IMR-90 (cell line): ENCODE measurements around the gene CLRN3. TPM values are rescaled to one million over a fixed set of nuclear protein-coding genes. Genes with fewer than 3 reads are reported as not detected.

ENCODE experiments used
- ATAC-seq: fragments of 200-7000 bp; cut with Tn5 transposase; 2 replicates; pipeline ENCODE4 v1.9.1; 2020; ENCODE audit warnings: low read depth, mild to moderate bottlenecking, moderate library complexity
- BruUV-seq: library from RNA; stranded (reverse); fragments of 400-500 nt; replicated peaks from 2 replicates; lab custom pipeline; 2021; lab: Mats Ljungman, UMichigan
- CTCF ChIA-PET: fragments of 300-600 bp; formaldehyde crosslinking; extraction: SDS; loops from one replicate; lab custom pipeline; 2021; ENCODE audit warnings: antibody characterized with exemption; lab: Yijun Ruan, JAX
- POLR2A ChIA-PET: fragments of 300-600 bp; sonication (Branson Sonifier 250); formaldehyde crosslinking; loops from one replicate; lab custom pipeline; 2022; ENCODE audit warnings: antibody characterized with exemption; ENCODE audit not compliant: unreplicated experiment; lab: Charles Lee
- DNase-seq: peaks from one replicate; pipeline ENCODE4 v3.0.0; 2013
- H2AFZ ChIP-seq: replicated peaks from 2 replicates; pipeline ENCODE3; 2013; ENCODE audit warnings: low read length, mild to moderate bottlenecking; ENCODE audit not compliant: poor library complexity
- H2AK5ac ChIP-seq: 2 replicates; pipeline ENCODE4 v1.6.1; 2013; ENCODE audit warnings: low read depth, low read length, inconsistent platforms
- H2AK9ac ChIP-seq: replicated peaks from 2 replicates; pipeline ENCODE3; 2013; ENCODE audit warnings: mild to moderate bottlenecking, low read depth, low read length, moderate library complexity; ENCODE audit not compliant: poor library complexity
- H2BK120ac ChIP-seq: 2 replicates; pipeline ENCODE4 v1.6.1; 2013; ENCODE audit warnings: low read depth, low read length, inconsistent platforms
- H2BK15ac ChIP-seq: 3 replicates; pipeline ENCODE4 v1.6.1; 2013; ENCODE audit warnings: low read depth, low read length, inconsistent platforms
- H2BK20ac ChIP-seq: 2 replicates; pipeline ENCODE4 v1.6.1; 2013; ENCODE audit warnings: low read depth, mild to moderate bottlenecking, inconsistent platforms, low read length, moderate library complexity
- H2BK5ac ChIP-seq: 2 replicates; pipeline ENCODE4 v1.6.1; 2013; ENCODE audit warnings: mild to moderate bottlenecking, low read depth, low read length, inconsistent platforms; ENCODE audit not compliant: poor library complexity, severe bottlenecking
- H3K14ac ChIP-seq: replicated peaks from 2 replicates; pipeline ENCODE4 v1.6.1; 2013; ENCODE audit warnings: low read depth, low read length, inconsistent platforms
- H3K18ac ChIP-seq: 2 replicates; pipeline ENCODE4 v1.6.1; 2013; ENCODE audit warnings: low read depth, low read length, control low read depth
- H3K23ac ChIP-seq: 2 replicates; pipeline ENCODE4 v1.6.1; 2013; ENCODE audit warnings: low read depth, low read length, inconsistent platforms
- H3K27ac ChIP-seq: 2 replicates; pipeline ENCODE4 v1.5.1; 2013; ENCODE audit warnings: mild to moderate bottlenecking, control low read depth, low read length; ENCODE audit not compliant: insufficient read depth
- H3K27me3 ChIP-seq: 2 replicates; pipeline ENCODE4 v1.6.1; 2013; ENCODE audit warnings: low read length; ENCODE audit not compliant: control insufficient read depth, insufficient read depth
- H3K36me3 ChIP-seq: 2 replicates; pipeline ENCODE4 v1.6.1; 2013; ENCODE audit warnings: low read length, mixed read lengths; ENCODE audit not compliant: control insufficient read depth, insufficient read depth
- H3K4ac ChIP-seq: 2 replicates; pipeline ENCODE4 v1.6.1; 2013; ENCODE audit warnings: low read depth, low read length, inconsistent platforms
- H3K4me1 ChIP-seq: 2 replicates; pipeline ENCODE4 v1.6.1; 2013; ENCODE audit warnings: low read length, mixed read lengths; ENCODE audit not compliant: control insufficient read depth, insufficient read depth
- H3K4me2 ChIP-seq: 2 replicates; pipeline ENCODE4 v1.6.1; 2013; ENCODE audit warnings: low read depth, mild to moderate bottlenecking, control low read depth, low read length, moderate library complexity
- H3K4me3 ChIP-seq: 2 replicates; pipeline ENCODE4 v1.5.1; 2013; ENCODE audit warnings: low read depth, mild to moderate bottlenecking, control low read depth, low read length, moderate library complexity; ENCODE audit not compliant: insufficient read depth
- H3K56ac ChIP-seq: 2 replicates; pipeline ENCODE4 v1.6.1; 2013; ENCODE audit warnings: low read length, inconsistent platforms; ENCODE audit not compliant: insufficient read depth; ENCODE audit errors: extremely low read depth
- H3K79me1 ChIP-seq, 2 experiments: 2 replicates each; pipeline ENCODE4 v1.6.1; 2013; ENCODE audit warnings: low read length in 2 of 2, inconsistent platforms in 1 of 2, low read depth in 1 of 2
- H3K9ac ChIP-seq: 2 replicates; pipeline ENCODE4 v1.6.1; 2013; ENCODE audit warnings: low read depth, low read length, control low read depth
- H3K9me1 ChIP-seq: 2 replicates; pipeline ENCODE4 v1.6.1; 2013; ENCODE audit warnings: low read length, inconsistent platforms; ENCODE audit not compliant: insufficient read depth
- H3K9me3 ChIP-seq: 2 replicates; pipeline ENCODE4 v1.6.1; 2013; ENCODE audit warnings: low read length; ENCODE audit not compliant: control insufficient read depth, insufficient read depth
- H4K20me1 ChIP-seq: 2 replicates; pipeline ENCODE4 v1.6.1; 2013; ENCODE audit warnings: low read length, inconsistent platforms; ENCODE audit not compliant: insufficient read depth
- H4K5ac ChIP-seq: 2 replicates; pipeline ENCODE4 v1.6.1; 2013; ENCODE audit warnings: mild to moderate bottlenecking, low read depth, low read length, control low read depth
- H4K8ac ChIP-seq, 2 experiments: 2 replicates each; pipeline ENCODE4 v1.6.1; 2013; ENCODE audit warnings: low read depth in 2 of 2, low read length in 2 of 2, control low read depth in 1 of 2, inconsistent platforms in 1 of 2
- H4K91ac ChIP-seq: 2 replicates; pipeline ENCODE4 v1.6.1; 2013; ENCODE audit warnings: low read depth, low read length, inconsistent platforms; ENCODE audit not compliant: insufficient read depth
- BHLHE40 ChIP-seq: fragments of 150-350 bp; IDR thresholded peaks from 2 replicates; pipeline ENCODE4 v1.6.1; 2016; ENCODE audit warnings: mild to moderate bottlenecking, low read depth, low read length
- CEBPB ChIP-seq: IDR thresholded peaks from 2 replicates; pipeline ENCODE4 v1.6.1; 2012; ENCODE audit warnings: low read depth, low read length, improper control_type of control experiment
- CHD1 ChIP-seq: IDR thresholded peaks from 2 replicates; pipeline ENCODE4 v1.6.1; 2012; ENCODE audit warnings: low read depth, low read length, improper control_type of control experiment
- FOS ChIP-seq: fragments of 150-350 bp; IDR thresholded peaks from 2 replicates; pipeline ENCODE4 v1.6.1; 2016; ENCODE audit warnings: low read depth, low read length
- MAFK ChIP-seq: IDR thresholded peaks from 2 replicates; pipeline ENCODE4 v1.6.1; 2012; ENCODE audit warnings: low read depth, low read length, improper control_type of control experiment
- MAZ ChIP-seq: IDR thresholded peaks from 2 replicates; pipeline ENCODE4 v1.6.1; 2012; ENCODE audit warnings: low read depth, mild to moderate bottlenecking, low read length, improper control_type of control experiment, moderate library complexity, borderline replicate concordance
- MXI1 ChIP-seq: IDR thresholded peaks from 2 replicates; pipeline ENCODE4 v1.6.1; 2012; ENCODE audit warnings: low read depth, mild to moderate bottlenecking, low read length, moderate library complexity, borderline replicate concordance
- NFE2L2 ChIP-seq: fragments of 150-350 bp; IDR thresholded peaks from 2 replicates; pipeline ENCODE4 v1.6.1; 2016; ENCODE audit warnings: low read depth, mild to moderate bottlenecking, low read length
- POLR2A ChIP-seq: IDR thresholded peaks from 2 replicates; pipeline ENCODE4 v1.6.1; 2012; ENCODE audit warnings: mild to moderate bottlenecking, low read depth, low read length
- RAD21 ChIP-seq: IDR thresholded peaks from 2 replicates; pipeline ENCODE4 v1.6.1; 2012; ENCODE audit warnings: low read length, improper control_type of control experiment
- RCOR1 ChIP-seq: IDR thresholded peaks from 2 replicates; pipeline ENCODE4 v1.6.1; 2012; ENCODE audit warnings: mild to moderate bottlenecking, low read length, improper control_type of control experiment; ENCODE audit not compliant: insufficient replicate concordance
- RFX5 ChIP-seq: IDR thresholded peaks from 2 replicates; pipeline ENCODE4 v1.8.0; 2012; ENCODE audit warnings: low read depth, mild to moderate bottlenecking, low read length, moderate library complexity
- SMC3 ChIP-seq: fragments of 150-350 bp; IDR thresholded peaks from 2 replicates; pipeline ENCODE4 v1.6.1; 2016; ENCODE audit warnings: low read depth, mild to moderate bottlenecking, antibody characterized with exemption, low read length, moderate library complexity
- WGBS, 2 experiments: methylation state at CpG; one replicate each; pipeline versions ENCODE4 v1.1.5 to v1.1.7; 2013; ENCODE audit warnings: missing lambda C conversion rate in 2 of 2; ENCODE audit not compliant: insufficient read length in 1 of 2; ENCODE audit errors: extremely low coverage in 2 of 2; 5-methylcytosine and 5-hydroxymethylcytosine counted together
- dilution Hi-C: fragments of 300-500 bp; cut with HindIII; formaldehyde crosslinking; loops from one replicate; pipeline ENCODE4 v1.14.3; 2018; ENCODE audit warnings: low sequenced_read_pairs; ENCODE audit not compliant: unreplicated experiment
- in situ Hi-C: fragments of 300-500 bp; cut with MboI; formaldehyde crosslinking; loops from 3 replicates; pipeline ENCODE4 v1.14.3; 2019; ENCODE audit warnings: low sequenced_read_pairs, inconsistent platforms, mixed read lengths
- intact Hi-C: fragments of 100-400 bp; cut with micrococcal nuclease; formaldehyde crosslinking; loops from 2 replicates; pipeline ENCODE4 v1.10.0; 2022
- polyA plus RNA-seq, 3 experiments: library from polyadenylated mRNA; depleted of rRNA; stranded (reverse); fragments of >200 nt; gene quantifications; 2 replicates each; pipeline ENCODE4 v1.2.3, GENCODE V29; 2012; ENCODE audit warnings: low replicate concordance in 1 of 3
- total RNA-seq: library from RNA; depleted of rRNA; stranded (reverse); fragments of >200 nt; gene quantifications from 2 replicates; pipeline ENCODE4 v1.2.3, GENCODE V29; 2012
- TF ChIP-seq, protein P1 (sequence below): fragments of 150-350 bp; IDR thresholded peaks from 2 replicates; pipeline ENCODE4 v1.6.1; 2016; ENCODE audit warnings: low read depth, mild to moderate bottlenecking, low read length, moderate library complexity, borderline replicate concordance
- TF ChIP-seq, protein P2 (sequence below): fragments of 150-350 bp; IDR thresholded peaks from 2 replicates; pipeline ENCODE4 v1.6.1; 2017; ENCODE audit warnings: mild to moderate bottlenecking, antibody characterized with exemption, low read length, low read depth
- TF ChIP-seq, protein P3 (sequence below): conservative IDR thresholded peaks from 2 replicates; pipeline ENCODE4 v1.5.1; 2012; ENCODE audit warnings: mild to moderate bottlenecking, low read depth, low read length, improper control_type of control experiment

The CLRN3 gene
- total and polyA plus RNA-seq, 2 of the 4 experiments (the other 2 are of a cell fraction): not detected

DNA sequence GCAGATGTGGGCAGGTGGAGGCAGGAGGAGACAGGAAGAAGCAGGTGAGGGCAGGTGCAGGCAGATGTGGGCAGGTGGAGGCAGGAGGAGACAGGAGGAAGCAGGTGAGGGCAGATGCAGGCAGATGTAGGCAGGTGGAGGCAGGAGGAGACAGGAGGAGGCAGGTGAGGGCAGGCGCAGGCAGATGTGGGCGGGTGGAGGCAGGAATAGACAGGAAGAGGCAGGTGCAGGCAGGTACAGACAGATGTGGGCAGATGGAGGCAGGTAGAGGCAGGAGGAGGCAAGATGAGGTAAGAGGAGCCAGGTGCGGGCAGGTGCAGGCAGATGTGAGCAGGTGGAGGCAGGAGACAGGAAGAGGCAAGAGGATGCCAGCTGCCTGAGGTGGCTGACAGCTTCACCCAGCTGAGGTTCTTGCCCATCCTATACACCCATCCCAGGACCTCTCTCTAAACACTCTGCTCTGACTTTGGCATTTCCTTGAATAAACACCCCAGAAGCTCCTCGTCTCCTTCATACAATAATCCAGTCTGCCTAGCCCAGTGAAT lies 47.1 kb upstream of the CLRN3 start:
- Histone ChIP-seq H2BK5ac (no peak overlapping the region), H2BK120ac (no peak overlapping the region), H2AK5ac (no peak overlapping the region), H2BK15ac (no peak overlapping the region), H3K27ac (no peak overlapping the region), H3K9me3 (no peaks in the 10 kb centered on the region), H3K23ac (no peak overlapping the region), H4K91ac (no peak overlapping the region), H3K9ac (no peak overlapping the region), H3K4me3 (no peak overlapping the region), H3K14ac (no peak overlapping the region), H4K5ac (no peak overlapping the region), H2AK9ac (no peak overlapping the region), H4K8ac (no peak overlapping the region), H2AFZ (no peak overlapping the region), H3K36me3 (no peaks in the 10 kb centered on the region), H4K20me1 (no peaks in the 10 kb centered on the region; the same call in 1 of the 2 replicates), H3K27me3 (no peaks in the 10 kb centered on the region), H3K4me2 (no peak overlapping the region), H3K9me1 (no peaks in the 10 kb centered on the region), H3K79me1 (no peaks in the 10 kb centered on the region), H3K4ac (no peak overlapping the region), H3K4me1 (no peaks in the 10 kb centered on the region), H3K56ac (no peak overlapping the region), H2BK20ac (no peak overlapping the region), H3K18ac (no peak overlapping the region)
- BruUV-seq: no TSS peak
- in situ Hi-C loops: no loop called here
- 44% methylated on average over 3 of the region's 4 CpGs; no CpG with 5 or more reads in 1 of the 2 experiments for WGBS, 2 experiments
- ATAC-seq (no peak), DNase-seq (no peak)
- ChIA-PET CTCF (no interaction called here), POLR2A (no interaction called here)
- TF ChIP-seq FOS: no peak
- TF ChIP-seq POLR2A: no peak
- no peak for TF ChIP-seq CEBPB
- TF ChIP-seq RFX5: no peak
- no peak for TF ChIP-seq RAD21
- no peak for TF ChIP-seq MXI1
- TF ChIP-seq, protein P1, sequence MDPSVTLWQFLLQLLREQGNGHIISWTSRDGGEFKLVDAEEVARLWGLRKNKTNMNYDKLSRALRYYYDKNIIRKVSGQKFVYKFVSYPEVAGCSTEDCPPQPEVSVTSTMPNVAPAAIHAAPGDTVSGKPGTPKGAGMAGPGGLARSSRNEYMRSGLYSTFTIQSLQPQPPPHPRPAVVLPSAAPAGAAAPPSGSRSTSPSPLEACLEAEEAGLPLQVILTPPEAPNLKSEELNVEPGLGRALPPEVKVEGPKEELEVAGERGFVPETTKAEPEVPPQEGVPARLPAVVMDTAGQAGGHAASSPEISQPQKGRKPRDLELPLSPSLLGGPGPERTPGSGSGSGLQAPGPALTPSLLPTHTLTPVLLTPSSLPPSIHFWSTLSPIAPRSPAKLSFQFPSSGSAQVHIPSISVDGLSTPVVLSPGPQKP: no peak
- TF ChIP-seq MAZ: no peak
- no peak for TF ChIP-seq SMC3
- TF ChIP-seq, protein P2, sequence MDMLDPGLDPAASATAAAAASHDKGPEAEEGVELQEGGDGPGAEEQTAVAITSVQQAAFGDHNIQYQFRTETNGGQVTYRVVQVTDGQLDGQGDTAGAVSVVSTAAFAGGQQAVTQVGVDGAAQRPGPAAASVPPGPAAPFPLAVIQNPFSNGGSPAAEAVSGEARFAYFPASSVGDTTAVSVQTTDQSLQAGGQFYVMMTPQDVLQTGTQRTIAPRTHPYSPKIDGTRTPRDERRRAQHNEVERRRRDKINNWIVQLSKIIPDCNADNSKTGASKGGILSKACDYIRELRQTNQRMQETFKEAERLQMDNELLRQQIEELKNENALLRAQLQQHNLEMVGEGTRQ: no peak
- no peak for TF ChIP-seq NFE2L2
- TF ChIP-seq MAFK: no peak
- TF ChIP-seq CHD1: no peak
- no peak for TF ChIP-seq BHLHE40
- TF ChIP-seq RCOR1: no peak
- TF ChIP-seq, protein P3, sequence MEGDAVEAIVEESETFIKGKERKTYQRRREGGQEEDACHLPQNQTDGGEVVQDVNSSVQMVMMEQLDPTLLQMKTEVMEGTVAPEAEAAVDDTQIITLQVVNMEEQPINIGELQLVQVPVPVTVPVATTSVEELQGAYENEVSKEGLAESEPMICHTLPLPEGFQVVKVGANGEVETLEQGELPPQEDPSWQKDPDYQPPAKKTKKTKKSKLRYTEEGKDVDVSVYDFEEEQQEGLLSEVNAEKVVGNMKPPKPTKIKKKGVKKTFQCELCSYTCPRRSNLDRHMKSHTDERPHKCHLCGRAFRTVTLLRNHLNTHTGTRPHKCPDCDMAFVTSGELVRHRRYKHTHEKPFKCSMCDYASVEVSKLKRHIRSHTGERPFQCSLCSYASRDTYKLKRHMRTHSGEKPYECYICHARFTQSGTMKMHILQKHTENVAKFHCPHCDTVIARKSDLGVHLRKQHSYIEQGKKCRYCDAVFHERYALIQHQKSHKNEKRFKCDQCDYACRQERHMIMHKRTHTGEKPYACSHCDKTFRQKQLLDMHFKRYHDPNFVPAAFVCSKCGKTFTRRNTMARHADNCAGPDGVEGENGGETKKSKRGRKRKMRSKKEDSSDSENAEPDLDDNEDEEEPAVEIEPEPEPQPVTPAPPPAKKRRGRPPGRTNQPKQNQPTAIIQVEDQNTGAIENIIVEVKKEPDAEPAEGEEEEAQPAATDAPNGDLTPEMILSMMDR: no peak
- dilution Hi-C loops: no loop called here
- intact Hi-C loops: no loop called here
